B cell (primary cell): ENCODE results near the gene NUMB. TPM values are rescaled to one million over a fixed set of nuclear protein-coding genes. Genes with fewer than 3 reads are reported as not detected.
"Not testable (repeated sequence)": the region's sequence is repeated elsewhere in the genome, so short reads cannot be mapped to it uniquely, and the experiment has no call there.

Source experiments
- ATAC-seq: fragments of 200-7000 bp; cut with Tn5 transposase; one replicate; pipeline ENCODE4 v1.10.0; 2021; ENCODE audit warnings: low read depth, mild to moderate bottlenecking, moderate number of reproducible peaks, moderate library complexity
- CTCF ChIA-PET: fragments of 350-600 bp; sonication (Branson Sonifier 250); formaldehyde crosslinking; loops from one replicate; lab custom pipeline; 2021; ENCODE audit warnings: antibody characterized with exemption, inconsistent platforms; lab: Charles Lee
- POLR2A ChIA-PET: fragments of 350-600 bp; sonication (Branson Sonifier 250); formaldehyde crosslinking; loops from one replicate; lab custom pipeline; 2021; ENCODE audit warnings: antibody characterized with exemption; lab: Charles Lee
- DNase-seq: peaks from one replicate; pipeline ENCODE4 v3.0.0; 2013
- H2AFZ ChIP-seq: 2 replicates; pipeline ENCODE4 v1.6.1; 2012; ENCODE audit warnings: mild to moderate bottlenecking, low read depth, low read length; ENCODE audit not compliant: insufficient read depth, poor library complexity, severe bottlenecking
- H3K27ac ChIP-seq, 2 donors: 1 replicate in 1 of 2; 2 replicates in 1 of 2; pipeline ENCODE4 v1.5.1; 2012 to 2013; ENCODE audit warnings: low read length in 2 of 2, mild to moderate bottlenecking in 2 of 2, moderate library complexity in 1 of 2
- H3K27me3 ChIP-seq, 4 experiments: fragments of 200-600 bp in 1 of 4; sonication (generic) in 1 of 4; replicated peaks in 1 of 4; 1 replicate in 2 of 4; 2 replicates in 2 of 4; pipeline versions ENCODE4 v1.6.1 to v1.7.0; 2013 to 2016; ENCODE audit warnings: low read length in 3 of 4, mild to moderate bottlenecking in 2 of 4, mixed read lengths in 1 of 4, moderate library complexity in 1 of 4; ENCODE audit not compliant: insufficient read depth in 4 of 4, control insufficient read depth in 3 of 4; ENCODE audit errors: control extremely low read depth in 1 of 4
- H3K36me3 ChIP-seq, 2 experiments: replicated peaks in 1 of 2; 1 replicate in 1 of 2; 2 replicates in 1 of 2; pipeline versions ENCODE4 v1.6.1 to v1.7.1; 2013; ENCODE audit warnings: low read length in 1 of 2; ENCODE audit not compliant: insufficient read depth in 2 of 2, control insufficient read depth in 1 of 2; ENCODE audit errors: control extremely low read depth in 1 of 2, extremely low read depth in 1 of 2
- H3K4me1 ChIP-seq, 2 donors: fragments of 200-600 bp in 1 of 2; sonication (generic) in 1 of 2; 1 replicate in 1 of 2; 2 replicates in 1 of 2; pipeline versions ENCODE4 v1.5.1 to v1.6.1; 2013 to 2017; ENCODE audit warnings: low read length in 2 of 2; ENCODE audit not compliant: control insufficient read depth in 2 of 2, insufficient read depth in 2 of 2
- H3K4me2 ChIP-seq: replicated peaks from 2 replicates; pipeline ENCODE3; 2012; ENCODE audit warnings: mild to moderate bottlenecking, low read depth, low read length; ENCODE audit not compliant: poor library complexity, severe bottlenecking
- H3K4me3 ChIP-seq, 5 experiments: fragments of 200-600 bp in 1 of 5; sonication (generic) in 1 of 5; 1 replicate in 3 of 5; 2 replicates in 2 of 5; pipeline versions ENCODE4 v1.5.1 to v1.7.0; 2011 to 2016; ENCODE audit warnings: low read length in 4 of 5, mild to moderate bottlenecking in 4 of 5, low read depth in 2 of 5, control low read depth in 1 of 5, moderate library complexity in 1 of 5; ENCODE audit not compliant: insufficient read depth in 1 of 5; ENCODE audit errors: control extremely low read depth in 1 of 5, extremely low read depth in 1 of 5
- H3K79me2 ChIP-seq: fragments of 200-600 bp; sonication (generic); one replicate; pipeline ENCODE4 v1.6.0; 2016; ENCODE audit warnings: low read length; ENCODE audit not compliant: control insufficient read depth, insufficient read depth
- H3K9ac ChIP-seq: fragments of 200-600 bp; sonication (generic); 2 replicates; pipeline ENCODE4 v1.6.1; 2017; ENCODE audit warnings: mild to moderate bottlenecking, low read length, moderate library complexity
- H3K9me3 ChIP-seq, 3 donors: one replicate each; pipeline versions ENCODE4 v1.6.1 to v1.7.1; 2013; ENCODE audit warnings: low read length in 2 of 3; ENCODE audit not compliant: control insufficient read depth in 2 of 3, insufficient read depth in 1 of 3; ENCODE audit errors: control extremely low read depth in 1 of 3
- H4K20me1 ChIP-seq: 2 replicates; pipeline ENCODE4 v1.6.0; 2012; ENCODE audit warnings: mild to moderate bottlenecking, low read length; ENCODE audit not compliant: insufficient read depth, control insufficient read depth, poor library complexity, severe bottlenecking
- H3K27ac Mint-ChIP-seq: one replicate; pipeline ENCODE4 v1.8.0; 2021; ENCODE audit warnings: mixed read lengths
- H3K27me3 Mint-ChIP-seq: one replicate; pipeline ENCODE4 v1.8.0; 2021; ENCODE audit warnings: mixed read lengths
- H3K4me1 Mint-ChIP-seq: one replicate; pipeline ENCODE4 v1.8.0; 2021; ENCODE audit warnings: mixed read lengths
- H3K4me3 Mint-ChIP-seq: one replicate; pipeline ENCODE4 v1.8.0; 2021; ENCODE audit warnings: mixed read lengths
- H3K9me3 Mint-ChIP-seq: one replicate; pipeline ENCODE4 v1.8.0; 2022; ENCODE audit warnings: mixed read lengths; ENCODE audit not compliant: insufficient read depth
- CTCF ChIP-seq: fragments of 200-600 bp; IDR thresholded peaks from one replicate; pipeline ENCODE4 v1.8.0; 2022; ENCODE audit warnings: antibody characterized with exemption, mild to moderate bottlenecking
- WGBS: methylation state at CpG from one replicate; pipeline ENCODE4 v1.1.5; 2013; ENCODE audit warnings: missing lambda C conversion rate; ENCODE audit not compliant: insufficient coverage; 5-methylcytosine and 5-hydroxymethylcytosine counted together
- intact Hi-C: fragments of 100-400 bp; cut with micrococcal nuclease; formaldehyde crosslinking; loops from one replicate; pipeline ENCODE4 v1.10.0; 2022
- polyA plus RNA-seq: library from polyadenylated mRNA; depleted of rRNA; stranded (reverse); fragments of >200 nt; gene quantifications from 2 replicates; pipeline ENCODE4 v1.2.3, GENCODE V29; 2012
- total RNA-seq, 2 donors: library from RNA; stranded (reverse); fragments of 120-200 nt in 1 of 2; gene quantifications; 1 replicate in 1 of 2; 2 replicates in 1 of 2; pipeline versions ENCODE4 v1.2.3 to v1.2.4, GENCODE V29; 2013 to 2022

Gene NUMB
- total and polyA plus RNA-seq, 2 donors (not counting 1 experiment from before 2014, with no cell fraction given) = 63.4 to 102 TPM

GRCh38 chr14:73311708-73312030, 146.7 kb downstream of the NUMB start:
- ATAC-seq = no peak
- H3K27me3 Mint-ChIP-seq = no peaks in the 10 kb centered on the region
- H3K4me2 ChIP-seq = peak overlapping the region; percentile 44
- H3K27ac ChIP-seq = peak overlapping the region in 1 of 2 donors; percentile 31
- H3K9me3 Mint-ChIP-seq = no peaks in the 10 kb centered on the region
- H3K4me3 Mint-ChIP-seq = no peak overlapping the region
- H3K4me3 ChIP-seq = no peak overlapping the region
- no peak overlapping the region for H3K9ac ChIP-seq
- ChIA-PET CTCF (interaction anchor here (1.8 kb wide), 1 partner anchor 16 kb away, joined by 13 read pairs; no protein-coding TSS in a partner anchor), POLR2A (no interaction called here)
- WGBS = no CpG with 5 or more reads among the region's 2 CpGs
- H3K4me1 ChIP-seq = peaks cover 8 to 12% of the 10 kb centered on the region in 2 donors
- TF ChIP-seq CTCF = no peak
- H3K9me3 ChIP-seq = no peaks in the 10 kb centered on the region
- H2AFZ ChIP-seq = peak overlapping the region; percentile 29
- peak overlapping the region; percentile 34 for H3K27ac Mint-ChIP-seq
- no peak for DNase-seq
- intact Hi-C loops = no loop called here
- H4K20me1 ChIP-seq = no peaks in the 10 kb centered on the region
- H3K4me1 Mint-ChIP-seq = peaks cover 12% of the 10 kb centered on the region
- H3K79me2 ChIP-seq = peaks cover 21% of the 10 kb centered on the region
- peaks cover 0 to 2% of the 10 kb centered on the region in 2 experiments for H3K36me3 ChIP-seq
- no peaks in the 10 kb centered on the region for H3K27me3 ChIP-seq

- H3K27me3 ChIP-seq, H3K36me3 ChIP-seq, H3K9me3 ChIP-seq, H2AFZ ChIP-seq, intact Hi-C loops, H3K9ac ChIP-seq, H3K4me3 ChIP-seq, H3K27ac Mint-ChIP-seq, DNase-seq, ATAC-seq, H3K4me3 Mint-ChIP-seq, POLR2A ChIA-PET, H4K20me1 ChIP-seq, H3K4me2 ChIP-seq, H3K27me3 Mint-ChIP-seq, CTCF ChIA-PET, H3K27ac ChIP-seq, H3K9me3 Mint-ChIP-seq: not testable (repeated sequence)
- H3K4me1 ChIP-seq = peaks cover 15% of the 10 kb centered on the region in 2 donors
- peaks cover 27% of the 10 kb centered on the region for H3K4me1 Mint-ChIP-seq
- WGBS = no CpG with 5 or more reads among the region's 1 CpG
- H3K79me2 ChIP-seq = peaks cover 21% of the 10 kb centered on the region
These were observed 149.1 kb downstream of the NUMB start for GRCh38 chr14:73309207-73309606.
